ENCODE measurements around the gene PIP5K1B.

GRCh38 chr9:68768619-68769018, 63.6 kb downstream of the PIP5K1B start:
- TF ChIP-seq CTCF (conservative IDR thresholded peaks at IDR 0.05; ENCODE audit: low read length) (no peak), EZH2phosphoT487 (IDR thresholded peaks at IDR 0.05; ENCODE audit: borderline replicate concordance) (no peak)

Data from Loucy (cell line).